CD4-positive, alpha-beta T cell (primary cell): ENCODE data around the gene BICD2. TPM values are rescaled to one million over a fixed set of nuclear protein-coding genes. Genes with fewer than 3 reads are reported as not detected.

Experiments used
- ATAC-seq: fragments of 200-7000 bp; cut with Tn5 transposase; one replicate; pipeline ENCODE4 v1.10.0; 2022; ENCODE audit warnings: mild to moderate bottlenecking; ENCODE audit not compliant: poor library complexity
- CTCF ChIA-PET: fragments of 350-600 bp; sonication (Branson Sonifier 250); formaldehyde crosslinking; loops from one replicate; lab custom pipeline; 2021; ENCODE audit warnings: antibody characterized with exemption, inconsistent platforms; lab: Charles Lee
- POLR2A ChIA-PET: fragments of 350-600 bp; sonication (Branson Sonifier 250); formaldehyde crosslinking; loops from one replicate; lab custom pipeline; 2021; ENCODE audit warnings: antibody characterized with exemption, inconsistent platforms; lab: Charles Lee
- DNase-seq, 14 experiments: peaks; one replicate each; pipeline ENCODE4 v3.0.0-alpha.2; 2013 to 2020; ENCODE audit warnings: mixed read lengths in 2 of 14
- H3K27ac ChIP-seq, 2 donors: one replicate each; pipeline versions ENCODE4 v1.5.1 to v1.7.0; 2013; ENCODE audit warnings: low read length in 2 of 2, low read depth in 1 of 2, mild to moderate bottlenecking in 1 of 2
- H3K27me3 ChIP-seq, 2 experiments: 1 replicate in 1 of 2; 2 replicates in 1 of 2; pipeline versions ENCODE4 v1.6.1 to v1.7.0; 2013; ENCODE audit warnings: low read length in 2 of 2, control low read depth in 1 of 2, mild to moderate bottlenecking in 1 of 2, moderate library complexity in 1 of 2; ENCODE audit not compliant: insufficient read depth in 2 of 2, control insufficient read depth in 1 of 2
- H3K36me3 ChIP-seq: one replicate; pipeline ENCODE4 v1.6.1; 2013; ENCODE audit warnings: low read length, control low read depth; ENCODE audit not compliant: insufficient read depth
- H3K4me1 ChIP-seq: one replicate; pipeline ENCODE4 v1.6.1; 2013; ENCODE audit warnings: low read length, control low read depth; ENCODE audit not compliant: insufficient read depth
- H3K4me3 ChIP-seq: one replicate; pipeline ENCODE4 v1.5.1; 2013; ENCODE audit warnings: mild to moderate bottlenecking, low read length, moderate library complexity
- H3K9me3 ChIP-seq, 2 experiments: 1 replicate in 1 of 2; 2 replicates in 1 of 2; pipeline versions ENCODE4 v1.6.1 to v1.7.0; 2013; ENCODE audit warnings: low read length in 2 of 2, mild to moderate bottlenecking in 2 of 2, control low read depth in 1 of 2, moderate library complexity in 1 of 2; ENCODE audit not compliant: control insufficient read depth in 1 of 2, insufficient read depth in 1 of 2
- H3K27ac Mint-ChIP-seq: one replicate; pipeline ENCODE4 v1.8.0; 2020; ENCODE audit warnings: mixed read lengths
- H3K27me3 Mint-ChIP-seq: one replicate; pipeline ENCODE4 v1.8.0; 2021; ENCODE audit warnings: mixed read lengths
- H3K36me3 Mint-ChIP-seq: one replicate; pipeline ENCODE4 v1.8.0; 2021; ENCODE audit warnings: low read depth, mixed read lengths
- H3K4me1 Mint-ChIP-seq: one replicate; pipeline ENCODE4 v1.8.0; 2021; ENCODE audit warnings: low read depth, mixed read lengths
- H3K4me3 Mint-ChIP-seq: one replicate; pipeline ENCODE4 v1.8.0; 2020; ENCODE audit warnings: mild to moderate bottlenecking, mixed read lengths
- H3K9me3 Mint-ChIP-seq: one replicate; pipeline ENCODE4 v1.8.0; 2020; ENCODE audit warnings: mixed read lengths
- intact Hi-C, 2 experiments: fragments of 100-400 bp; cut with DNase I in 1 of 2; cut with micrococcal nuclease in 1 of 2; formaldehyde crosslinking; loops; one replicate each; pipeline versions ENCODE4 v1.15.1 to v1.9.0; 2023 to 2025; cut with DNase I, micrococcal nuclease
- total RNA-seq, 174 experiments: library from RNA in 2 of 174; stranded (reverse) in 2 of 174; gene quantifications; one replicate each; pipeline ENCODE4 v1.2.3 and lab custom pipeline; 2021 to 2026
- TF ChIP-seq, protein P1 (sequence below): fragments of 200-600 bp; IDR thresholded peaks from one replicate; pipeline ENCODE4 v1.8.0; 2022; ENCODE audit warnings: antibody characterized with exemption, mild to moderate bottlenecking

The BICD2 gene
- total RNA-seq, 2 experiments from 2014 or later: 14.1 to 14.9 TPM

DNA sequence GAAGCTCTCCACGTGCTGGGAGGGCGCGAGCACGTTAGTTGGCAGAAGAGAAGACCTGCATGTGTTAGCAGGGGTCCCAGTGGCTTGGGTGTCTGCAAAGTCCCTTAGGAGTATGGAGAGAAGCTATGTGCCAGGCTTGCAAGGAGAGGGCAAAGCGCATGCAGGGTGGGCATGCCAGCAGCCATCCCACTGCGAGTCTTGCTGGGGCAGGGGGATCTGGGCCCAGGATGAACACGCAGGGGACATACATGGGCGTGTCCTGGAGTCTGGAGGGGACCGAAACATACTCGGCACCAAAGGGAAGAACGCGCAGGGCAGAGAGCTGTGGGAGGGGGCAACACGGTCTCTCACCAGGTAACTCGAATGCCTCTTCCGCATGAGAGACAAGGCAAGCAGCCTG is 51.1 kb downstream of the BICD2 start:
- Mint-ChIP-seq H3K4me1 (peaks cover 28% of the 10 kb centered on the region), H3K36me3 (peaks cover 85% of the 10 kb centered on the region), H3K4me3 (no peak overlapping the region), H3K27ac (peak overlapping the region; percentile 82), H3K9me3 (no peaks in the 10 kb centered on the region), H3K27me3 (no peaks in the 10 kb centered on the region)
- Histone ChIP-seq H3K4me1 (peaks cover 26% of the 10 kb centered on the region), H3K9me3 (no peaks in the 10 kb centered on the region), H3K27me3 (no peaks in the 10 kb centered on the region), H3K36me3 (peaks cover 53% of the 10 kb centered on the region), H3K27ac (no peak overlapping the region), H3K4me3 (no peak overlapping the region)
- CTCF ChIA-PET: interaction anchor here (1.2 kb wide), 1 partner anchor 77 kb away, joined by 3 read pairs; no protein-coding TSS in a partner anchor
- intact Hi-C loops: no loop called here
- ATAC-seq (no peak), DNase-seq (peak in 1 of 14 experiments; percentile 11)
- TF ChIP-seq, protein P1, sequence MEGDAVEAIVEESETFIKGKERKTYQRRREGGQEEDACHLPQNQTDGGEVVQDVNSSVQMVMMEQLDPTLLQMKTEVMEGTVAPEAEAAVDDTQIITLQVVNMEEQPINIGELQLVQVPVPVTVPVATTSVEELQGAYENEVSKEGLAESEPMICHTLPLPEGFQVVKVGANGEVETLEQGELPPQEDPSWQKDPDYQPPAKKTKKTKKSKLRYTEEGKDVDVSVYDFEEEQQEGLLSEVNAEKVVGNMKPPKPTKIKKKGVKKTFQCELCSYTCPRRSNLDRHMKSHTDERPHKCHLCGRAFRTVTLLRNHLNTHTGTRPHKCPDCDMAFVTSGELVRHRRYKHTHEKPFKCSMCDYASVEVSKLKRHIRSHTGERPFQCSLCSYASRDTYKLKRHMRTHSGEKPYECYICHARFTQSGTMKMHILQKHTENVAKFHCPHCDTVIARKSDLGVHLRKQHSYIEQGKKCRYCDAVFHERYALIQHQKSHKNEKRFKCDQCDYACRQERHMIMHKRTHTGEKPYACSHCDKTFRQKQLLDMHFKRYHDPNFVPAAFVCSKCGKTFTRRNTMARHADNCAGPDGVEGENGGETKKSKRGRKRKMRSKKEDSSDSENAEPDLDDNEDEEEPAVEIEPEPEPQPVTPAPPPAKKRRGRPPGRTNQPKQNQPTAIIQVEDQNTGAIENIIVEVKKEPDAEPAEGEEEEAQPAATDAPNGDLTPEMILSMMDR: no peak
- POLR2A ChIA-PET: interaction anchor here (2.1 kb wide), 1 partner anchor 43 kb away, joined by 10 read pairs; the partner anchor contains the start of gene IPPK

DNA sequence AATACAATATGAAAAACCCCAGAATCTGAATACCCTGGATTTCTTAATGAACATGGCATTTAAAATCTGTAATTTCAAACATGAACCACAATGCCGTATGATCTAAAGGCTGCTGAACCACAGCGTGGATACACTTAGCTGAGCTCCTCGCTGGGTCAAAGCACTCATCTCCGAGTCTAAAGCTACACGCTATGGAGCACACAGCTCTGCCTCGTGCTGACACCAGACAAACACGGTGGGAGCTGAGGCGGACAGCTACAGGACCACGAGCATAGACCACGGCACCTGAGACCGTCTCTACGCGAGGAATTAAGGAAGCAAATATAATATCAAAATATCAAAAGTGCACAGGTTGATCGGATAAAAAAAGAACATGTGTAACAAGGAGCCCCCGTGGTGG is 51.9 kb downstream of the BICD2 start:
- intact Hi-C loops: no loop called here
- Mint-ChIP-seq H3K36me3 (peaks cover 81% of the 10 kb centered on the region), H3K27me3 (no peaks in the 10 kb centered on the region), H3K27ac (peak overlapping the region; percentile 82), H3K4me3 (no peak overlapping the region), H3K9me3 (no peaks in the 10 kb centered on the region), H3K4me1 (peaks cover 28% of the 10 kb centered on the region)
- Histone ChIP-seq H3K4me3 (no peak overlapping the region), H3K9me3 (no peaks in the 10 kb centered on the region), H3K27ac (peak overlapping the region; percentile 57 to 76), H3K4me1 (peaks cover 26% of the 10 kb centered on the region), H3K36me3 (peaks cover 45% of the 10 kb centered on the region), H3K27me3 (no peaks in the 10 kb centered on the region)
- CTCF ChIA-PET: no interaction called here
- ATAC-seq (no peak), DNase-seq (no peak)
- POLR2A ChIA-PET: interaction anchor here (1.2 to 2.1 kb wide), 2 partner anchors 43 to 51 kb away, joined by 3 to 10 read pairs; partner anchors contain the start of genes BICD2 and IPPK
- TF ChIP-seq, protein P1: no peak

DNA sequence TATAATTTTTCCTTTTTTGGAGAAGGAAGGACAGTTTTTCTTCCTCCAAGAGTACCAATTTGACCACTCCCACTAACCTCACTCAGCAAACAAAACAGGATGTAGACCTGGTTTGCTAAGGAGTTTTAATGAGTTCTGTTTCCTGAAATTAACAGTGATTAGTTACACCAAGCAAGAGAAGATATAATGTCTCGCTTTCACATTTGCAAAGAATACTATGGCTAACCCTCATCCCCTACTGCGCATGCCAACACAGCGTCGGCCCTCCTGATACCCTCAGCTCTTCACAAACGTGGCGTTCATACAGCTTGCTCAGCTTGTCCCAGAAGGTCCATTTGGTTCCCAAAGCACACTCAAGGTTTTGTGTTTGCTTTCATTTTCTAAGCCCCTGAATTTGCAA is 52.8 kb downstream of the BICD2 start:
- TF ChIP-seq, protein P1: no peak
- DNase-seq: peak in 4 of 14 experiments; percentile 17 to 50 (median 32)
- Histone ChIP-seq H3K4me1 (peaks cover 26% of the 10 kb centered on the region), H3K27me3 (no peaks in the 10 kb centered on the region), H3K9me3 (no peaks in the 10 kb centered on the region), H3K4me3 (peak overlapping the region; percentile 43), H3K36me3 (peaks cover 36% of the 10 kb centered on the region), H3K27ac (peak overlapping the region; percentile 57 to 76)
- intact Hi-C loops: no loop called here
- peak overlapping the region; percentile 82 for H3K27ac Mint-ChIP-seq
- peaks cover 74% of the 10 kb centered on the region for H3K36me3 Mint-ChIP-seq
- CTCF ChIA-PET: no interaction called here
- peak overlapping the region; percentile 72 for H3K4me3 Mint-ChIP-seq
- POLR2A ChIA-PET: interaction anchor here (1.2 to 2.1 kb wide), 2 partner anchors 42 to 52 kb away, joined by 3 to 10 read pairs; partner anchors contain the start of genes BICD2 and IPPK
- peak; percentile 45 for ATAC-seq
- H3K9me3 Mint-ChIP-seq: no peaks in the 10 kb centered on the region
- H3K27me3 Mint-ChIP-seq: no peaks in the 10 kb centered on the region
- peaks cover 28% of the 10 kb centered on the region for H3K4me1 Mint-ChIP-seq
